Calu3 (cell line): ENCODE measurements around the gene PPP1R3G. TPM values are rescaled to one million over a fixed set of nuclear protein-coding genes. Genes with fewer than 3 reads are reported as not detected.
"Not testable (repeated sequence)": the region's sequence is repeated elsewhere in the genome, so short reads cannot be mapped to it uniquely, and the experiment has no call there.

Experiments
- BruUV-seq: library from RNA; stranded (reverse); fragments of 400-500 nt; replicated peaks from 2 replicates; lab custom pipeline; 2021; lab: Mats Ljungman, UMichigan
- CTCF ChIA-PET: fragments of 300-600 bp; sonication (Branson Sonifier 250); formaldehyde crosslinking; loops from one replicate; lab custom pipeline; 2022; ENCODE audit warnings: antibody characterized with exemption; lab: Charles Lee
- DNase-seq: peaks from one replicate; pipeline ENCODE4 v3.0.0; 2022
- H3K27ac Mint-ChIP-seq: one replicate; pipeline ENCODE4 v1.8.0; 2022; ENCODE audit warnings: mixed read lengths; ENCODE audit not compliant: unreplicated experiment
- H3K27me3 Mint-ChIP-seq: one replicate; pipeline ENCODE4 v1.8.0; 2022; ENCODE audit warnings: mixed read lengths; ENCODE audit not compliant: unreplicated experiment
- H3K36me3 Mint-ChIP-seq: one replicate; pipeline ENCODE4 v1.8.0; 2022; ENCODE audit warnings: mild to moderate bottlenecking, moderate library complexity, mixed read lengths; ENCODE audit not compliant: insufficient read depth, unreplicated experiment
- H3K4me1 Mint-ChIP-seq: one replicate; pipeline ENCODE4 v1.8.0; 2022; ENCODE audit warnings: mild to moderate bottlenecking, low read depth, mixed read lengths; ENCODE audit not compliant: unreplicated experiment
- H3K4me3 Mint-ChIP-seq: one replicate; pipeline ENCODE4 v1.8.0; 2022; ENCODE audit warnings: mild to moderate bottlenecking, low read depth, moderate library complexity, mixed read lengths; ENCODE audit not compliant: unreplicated experiment
- H3K9me3 Mint-ChIP-seq: one replicate; pipeline ENCODE4 v1.8.0; 2022; ENCODE audit warnings: low read depth, mixed read lengths; ENCODE audit not compliant: unreplicated experiment
- intact Hi-C: fragments of 100-400 bp; cut with micrococcal nuclease; formaldehyde crosslinking; loops from one replicate; pipeline ENCODE4 v1.10.0; 2022; ENCODE audit not compliant: unreplicated experiment
- total RNA-seq: library from RNA; stranded (reverse); gene quantifications from 2 replicates; pipeline ENCODE4 v1.2.3, GENCODE V29; 2022
- TF ChIP-seq, protein P1 (sequence below): fragments of 200-600 bp; IDR thresholded peaks from one replicate; pipeline ENCODE4 v1.8.0; 2022; ENCODE audit warnings: antibody characterized with exemption; ENCODE audit not compliant: unreplicated experiment

Gene PPP1R3G
- total RNA-seq, 1 experiment from 2014 or later: 0.07 TPM

GRCh38 chr6:5116243-5116991 is 31.3 kb downstream of the PPP1R3G start:
- intact Hi-C loops: no loop called here
- H3K4me3 Mint-ChIP-seq: no peak overlapping the region
- H3K36me3 Mint-ChIP-seq: no peaks in the 10 kb centered on the region
- no peak overlapping the region for H3K27ac Mint-ChIP-seq
- BruUV-seq: no TSS peak
- no peak for DNase-seq
- H3K4me1 Mint-ChIP-seq: no peaks in the 10 kb centered on the region
- H3K27me3 Mint-ChIP-seq: no peaks in the 10 kb centered on the region
- TF ChIP-seq, protein P1, sequence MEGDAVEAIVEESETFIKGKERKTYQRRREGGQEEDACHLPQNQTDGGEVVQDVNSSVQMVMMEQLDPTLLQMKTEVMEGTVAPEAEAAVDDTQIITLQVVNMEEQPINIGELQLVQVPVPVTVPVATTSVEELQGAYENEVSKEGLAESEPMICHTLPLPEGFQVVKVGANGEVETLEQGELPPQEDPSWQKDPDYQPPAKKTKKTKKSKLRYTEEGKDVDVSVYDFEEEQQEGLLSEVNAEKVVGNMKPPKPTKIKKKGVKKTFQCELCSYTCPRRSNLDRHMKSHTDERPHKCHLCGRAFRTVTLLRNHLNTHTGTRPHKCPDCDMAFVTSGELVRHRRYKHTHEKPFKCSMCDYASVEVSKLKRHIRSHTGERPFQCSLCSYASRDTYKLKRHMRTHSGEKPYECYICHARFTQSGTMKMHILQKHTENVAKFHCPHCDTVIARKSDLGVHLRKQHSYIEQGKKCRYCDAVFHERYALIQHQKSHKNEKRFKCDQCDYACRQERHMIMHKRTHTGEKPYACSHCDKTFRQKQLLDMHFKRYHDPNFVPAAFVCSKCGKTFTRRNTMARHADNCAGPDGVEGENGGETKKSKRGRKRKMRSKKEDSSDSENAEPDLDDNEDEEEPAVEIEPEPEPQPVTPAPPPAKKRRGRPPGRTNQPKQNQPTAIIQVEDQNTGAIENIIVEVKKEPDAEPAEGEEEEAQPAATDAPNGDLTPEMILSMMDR: no peak
- H3K9me3 Mint-ChIP-seq: no peaks in the 10 kb centered on the region
- CTCF ChIA-PET: no interaction called here

DNA sequence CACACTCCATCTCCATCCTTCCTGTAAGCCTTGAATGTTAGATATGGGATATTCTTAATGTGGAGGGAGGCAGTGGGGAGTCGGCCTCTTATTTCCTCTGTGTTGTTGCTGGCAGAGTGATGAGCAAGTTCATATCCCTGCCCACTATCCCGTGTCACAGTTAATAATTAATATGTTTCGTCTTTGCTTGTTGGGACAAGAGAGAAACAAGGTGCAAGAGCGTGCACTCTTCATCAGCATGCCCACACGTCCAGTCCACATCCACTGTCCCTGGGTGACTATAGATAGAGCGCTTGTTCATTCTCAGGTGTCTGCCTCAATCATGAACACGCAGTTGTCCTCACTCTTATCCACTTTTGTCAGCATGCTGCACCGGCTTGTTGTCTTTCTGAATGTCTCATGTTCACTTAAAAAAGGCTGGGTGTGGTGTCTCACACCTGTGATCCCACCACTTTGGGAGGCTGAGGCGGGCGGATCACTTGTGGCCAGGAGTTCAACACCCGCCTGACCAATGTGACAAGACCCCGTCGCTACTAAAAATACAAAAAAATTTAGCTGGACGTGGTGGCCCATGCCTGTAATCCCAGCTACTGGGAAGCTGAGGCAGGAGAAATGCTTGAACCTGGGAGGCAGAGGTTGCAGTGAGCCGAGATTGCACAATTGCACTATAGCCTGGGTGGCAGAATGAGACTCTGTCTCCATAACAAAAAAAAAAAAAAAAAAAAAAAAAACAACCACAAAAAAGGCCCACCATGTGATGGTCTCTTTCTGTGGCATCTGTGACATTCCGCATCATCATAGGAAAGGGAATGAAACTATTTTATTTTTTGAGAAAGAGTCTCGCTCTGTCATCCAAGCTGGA is 34.2 kb downstream of the PPP1R3G start:
- intact Hi-C loops: no loop called here
- Mint-ChIP-seq H3K36me3 (no peaks in the 10 kb centered on the region), H3K27me3 (no peaks in the 10 kb centered on the region), H3K9me3 (no peaks in the 10 kb centered on the region), H3K4me1 (no peaks in the 10 kb centered on the region), H3K27ac (no peak overlapping the region), H3K4me3 (no peak overlapping the region)
- CTCF ChIA-PET: no interaction called here
- no peak for DNase-seq
- no TSS peak for BruUV-seq
- TF ChIP-seq, protein P1: no peak

GRCh38 chr6:5120011-5120410 is 34.9 kb downstream of the PPP1R3G start:
- H3K9me3 Mint-ChIP-seq: no peaks in the 10 kb centered on the region
- no peaks in the 10 kb centered on the region for H3K27me3 Mint-ChIP-seq
- CTCF ChIA-PET: no interaction called here
- no peak overlapping the region for H3K4me3 Mint-ChIP-seq
- H3K36me3 Mint-ChIP-seq: no peaks in the 10 kb centered on the region
- BruUV-seq: no TSS peak
- no peak for DNase-seq
- TF ChIP-seq, protein P1: no peak
- no peaks in the 10 kb centered on the region for H3K4me1 Mint-ChIP-seq
- H3K27ac Mint-ChIP-seq: no peak overlapping the region
- intact Hi-C loops: no loop called here

- DNase-seq, CTCF ChIA-PET, H3K27ac Mint-ChIP-seq, H3K36me3 Mint-ChIP-seq, H3K4me1 Mint-ChIP-seq, H3K27me3 Mint-ChIP-seq, intact Hi-C loops, H3K9me3 Mint-ChIP-seq, BruUV-seq, H3K4me3 Mint-ChIP-seq: not testable (repeated sequence)
Observed at GRCh38 chr6:5120543-5120942, 35.4 kb downstream of the PPP1R3G start.
